ENCODE data around the gene HOXB4.

Gene HOXB4

DNA sequence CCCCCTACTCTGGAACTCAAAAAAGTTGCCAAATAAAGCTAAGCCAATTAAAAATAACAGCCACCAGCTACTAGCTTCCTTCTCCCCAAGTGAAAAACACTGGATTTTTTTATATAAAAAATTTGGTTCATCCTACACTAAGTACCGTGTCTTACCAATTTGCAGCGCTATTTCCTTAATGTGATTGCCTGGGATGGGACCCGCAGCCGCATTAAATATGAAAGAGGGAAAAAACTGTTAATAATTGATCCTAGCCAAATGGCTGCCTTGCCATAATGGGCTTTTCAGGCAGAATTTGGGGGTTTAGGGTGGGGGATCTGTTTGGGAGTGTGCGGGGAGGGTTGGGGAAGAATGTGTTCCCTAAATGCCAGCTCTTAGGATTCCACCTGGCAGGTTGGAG lies 46.0 kb upstream of the HOXB4 start:
- DNase-seq (ENCODE audit: low read depth): no peak
- H3K4me3 ChIP-seq (ENCODE audit: low read depth, low read length): no peak overlapping the region
- TF ChIP-seq, protein P1, sequence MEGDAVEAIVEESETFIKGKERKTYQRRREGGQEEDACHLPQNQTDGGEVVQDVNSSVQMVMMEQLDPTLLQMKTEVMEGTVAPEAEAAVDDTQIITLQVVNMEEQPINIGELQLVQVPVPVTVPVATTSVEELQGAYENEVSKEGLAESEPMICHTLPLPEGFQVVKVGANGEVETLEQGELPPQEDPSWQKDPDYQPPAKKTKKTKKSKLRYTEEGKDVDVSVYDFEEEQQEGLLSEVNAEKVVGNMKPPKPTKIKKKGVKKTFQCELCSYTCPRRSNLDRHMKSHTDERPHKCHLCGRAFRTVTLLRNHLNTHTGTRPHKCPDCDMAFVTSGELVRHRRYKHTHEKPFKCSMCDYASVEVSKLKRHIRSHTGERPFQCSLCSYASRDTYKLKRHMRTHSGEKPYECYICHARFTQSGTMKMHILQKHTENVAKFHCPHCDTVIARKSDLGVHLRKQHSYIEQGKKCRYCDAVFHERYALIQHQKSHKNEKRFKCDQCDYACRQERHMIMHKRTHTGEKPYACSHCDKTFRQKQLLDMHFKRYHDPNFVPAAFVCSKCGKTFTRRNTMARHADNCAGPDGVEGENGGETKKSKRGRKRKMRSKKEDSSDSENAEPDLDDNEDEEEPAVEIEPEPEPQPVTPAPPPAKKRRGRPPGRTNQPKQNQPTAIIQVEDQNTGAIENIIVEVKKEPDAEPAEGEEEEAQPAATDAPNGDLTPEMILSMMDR (IDR thresholded peaks at IDR 0.05; ENCODE audit: low read depth, low read length, missing control alignments): no peak
- in situ Hi-C loops (cut with HindIII; ENCODE audit: low sequenced_read_pairs): loop anchor here (5.0 kb wide), 1 partner anchor 128 kb away; no protein-coding TSS in a partner anchor

DNA sequence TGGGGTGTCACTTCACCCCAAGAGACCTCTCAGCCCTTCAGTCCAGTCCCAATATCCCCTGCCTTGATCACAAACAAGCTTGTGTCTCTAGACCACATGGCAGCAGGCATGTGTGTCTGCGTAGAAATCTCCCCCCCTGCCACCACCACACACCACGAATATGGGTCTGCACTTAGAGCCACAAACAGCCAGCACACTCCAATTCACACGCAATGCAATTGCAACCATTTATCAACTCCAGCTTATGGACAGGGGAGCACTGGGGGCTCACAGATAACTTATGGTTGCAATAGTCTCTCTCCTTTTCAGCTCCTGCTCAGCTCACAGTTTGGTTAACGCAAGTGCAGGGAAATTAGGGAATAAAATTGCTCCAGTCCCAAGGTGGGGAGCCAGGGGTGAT lies 45.4 kb upstream of the HOXB4 start:
- TF ChIP-seq, protein P1 (IDR thresholded peaks at IDR 0.05; ENCODE audit: low read depth, low read length, missing control alignments): no peak
- no peak for DNase-seq (ENCODE audit: low read depth)
- in situ Hi-C loops (cut with HindIII; ENCODE audit: low sequenced_read_pairs): loop anchor here (5.0 kb wide), 1 partner anchor 129 kb away; no protein-coding TSS in a partner anchor
- H3K4me3 ChIP-seq (ENCODE audit: low read depth, low read length): no peak overlapping the region

DNA sequence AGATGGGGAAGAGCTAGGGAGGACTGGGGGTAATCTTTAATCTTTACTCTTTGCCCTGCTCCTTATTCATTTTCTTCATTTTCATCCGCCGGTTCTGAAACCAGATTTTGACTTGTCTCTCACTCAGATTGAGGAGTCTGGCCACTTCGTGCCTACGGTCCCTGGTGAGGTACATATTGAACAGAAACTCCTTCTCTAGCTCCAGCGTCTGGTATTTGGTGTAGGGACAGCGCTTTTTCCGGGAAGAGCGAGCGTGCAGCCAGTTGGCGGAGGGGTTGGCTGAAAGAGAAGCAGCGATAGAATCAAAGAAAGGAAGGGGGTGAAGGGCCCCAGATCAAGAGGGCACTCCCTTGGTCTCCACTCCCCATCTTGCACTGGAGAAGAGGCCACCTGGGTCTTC lies 44.7 kb upstream of the HOXB4 start:
- no peak for DNase-seq (ENCODE audit: low read depth)
- in situ Hi-C loops (cut with HindIII; ENCODE audit: low sequenced_read_pairs): loop anchor here (5.0 kb wide), 1 partner anchor 129 kb away; no protein-coding TSS in a partner anchor
- no peak overlapping the region for H3K4me3 ChIP-seq (ENCODE audit: low read depth, low read length)
- TF ChIP-seq, protein P1 (IDR thresholded peaks at IDR 0.05; ENCODE audit: low read depth, low read length, missing control alignments): no peak

DNA sequence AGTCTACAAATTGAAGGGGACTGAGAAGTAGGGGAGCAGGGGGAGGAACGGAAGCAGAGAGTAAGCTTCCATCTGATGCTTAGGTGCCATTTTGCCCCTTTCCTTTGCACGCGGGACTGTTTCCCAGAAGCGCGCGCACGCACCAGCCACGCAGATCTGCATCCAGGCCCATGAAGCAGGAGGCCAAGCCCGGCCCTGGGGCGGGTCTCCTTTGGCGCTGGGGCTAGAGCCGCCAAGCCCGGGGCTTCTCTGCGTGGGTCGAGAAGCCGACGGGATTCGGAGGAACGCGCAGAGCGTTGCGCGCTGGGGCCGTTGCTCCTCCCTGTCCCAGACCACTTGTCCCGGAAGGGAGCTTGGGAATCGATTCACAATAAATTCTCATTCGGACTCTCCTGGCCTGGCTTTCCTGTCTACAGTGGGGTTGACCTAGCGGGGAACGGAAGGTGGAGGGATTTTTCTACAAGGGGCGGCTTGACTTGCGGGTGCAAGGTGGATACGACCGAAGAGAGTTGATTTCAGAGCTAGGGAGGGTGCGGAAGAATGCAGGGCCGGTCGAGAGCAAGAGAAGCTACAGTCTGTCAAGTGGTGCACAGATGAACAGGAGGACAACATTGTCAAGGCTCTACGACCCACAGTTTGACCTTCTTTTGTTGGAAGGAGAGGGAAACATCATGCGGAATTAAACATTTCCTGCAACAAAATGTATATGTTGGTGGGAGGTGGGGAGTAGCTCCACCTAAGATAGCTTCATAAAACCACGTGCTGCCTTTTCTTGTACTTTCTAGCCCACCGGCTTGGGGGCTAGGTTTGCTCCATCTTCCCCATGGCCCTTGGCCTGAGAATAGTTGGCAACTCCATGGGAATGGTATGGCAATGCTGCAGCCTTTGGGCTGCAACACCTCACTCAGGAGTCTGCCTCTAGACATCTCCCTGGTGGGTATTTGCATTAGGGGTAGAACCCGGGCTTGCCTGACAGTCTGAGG lies 43.6 kb upstream of the HOXB4 start:
- H3K4me3 ChIP-seq (ENCODE audit: low read depth, low read length): no peak overlapping the region
- in situ Hi-C loops (cut with HindIII; ENCODE audit: low sequenced_read_pairs): loop anchor here (5.0 kb wide), 1 partner anchor 131 kb away; no protein-coding TSS in a partner anchor
- DNase-seq (ENCODE audit: low read depth): no peak
- TF ChIP-seq, protein P1 (IDR thresholded peaks at IDR 0.05; ENCODE audit: low read depth, low read length, missing control alignments): no peak

DNA sequence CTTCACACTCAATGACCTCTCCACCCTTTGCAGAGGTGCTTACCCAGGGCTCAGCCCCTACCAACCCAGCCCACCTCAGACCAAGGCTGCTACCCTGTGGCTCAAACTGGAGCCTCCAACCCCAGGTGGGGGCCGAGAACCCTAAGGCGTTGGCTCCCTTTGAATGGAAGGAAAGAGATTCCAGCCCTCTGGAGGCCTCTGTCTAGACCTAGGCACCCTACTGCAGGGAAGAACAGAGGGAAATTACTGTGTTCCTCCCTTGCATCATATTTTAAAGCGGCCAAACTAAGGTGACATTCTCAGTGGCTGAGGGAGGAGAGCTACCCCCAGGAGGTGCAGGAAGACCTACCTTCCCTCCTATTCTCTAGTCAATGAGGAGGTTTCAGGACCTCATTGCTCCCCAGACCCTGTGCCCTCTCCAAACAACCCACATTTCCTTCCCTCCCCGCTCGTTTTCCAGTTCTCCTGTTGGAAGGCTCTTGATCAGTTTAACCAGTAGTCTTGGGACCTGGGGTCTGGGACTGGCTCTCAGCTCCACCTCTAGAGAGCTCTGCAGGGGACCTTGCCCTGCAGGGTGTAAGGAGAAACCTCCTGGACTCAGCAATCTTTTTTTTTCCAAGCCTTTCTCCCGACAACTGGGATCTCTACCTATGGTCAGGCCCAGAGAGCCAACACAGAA lies 42.5 kb upstream of the HOXB4 start:
- in situ Hi-C loops (cut with HindIII; ENCODE audit: low sequenced_read_pairs): loop anchor here (5.0 kb wide), 1 partner anchor 132 kb away; no protein-coding TSS in a partner anchor
- H3K4me3 ChIP-seq (ENCODE audit: low read depth, low read length): no peak overlapping the region
- DNase-seq (ENCODE audit: low read depth): no peak

More for the DNA sequence above, 42.5 kb upstream of the HOXB4 start:
- TF ChIP-seq, protein P1 (IDR thresholded peaks at IDR 0.05; ENCODE audit: low read depth, low read length, missing control alignments): no peak
